LNCAP (cell line): ENCODE results near the gene MMP8.

Source experiments
- CTCF ChIP-seq: fragments of 450-650 bp; IDR thresholded peaks from 2 replicates; pipeline ENCODE4 v1.5.1; 2017; ENCODE audit warnings: mild to moderate bottlenecking

Gene MMP8

GRCh38 chr11:102761646-102762238 is 37.0 kb upstream of the MMP8 start:
- no peak for TF ChIP-seq CTCF

- TF ChIP-seq CTCF, result no peak
Measured at GRCh38 chr11:102760344-102761035, 35.7 kb upstream of the MMP8 start.

GRCh38 chr11:102757823-102758549 is 33.2 kb upstream of the MMP8 start:
- TF ChIP-seq CTCF, result no peak

- TF ChIP-seq CTCF, result no peak
Measured at GRCh38 chr11:102753267-102753666, 28.5 kb upstream of the MMP8 start.

GRCh38 chr11:102751673-102752072 is 26.9 kb upstream of the MMP8 start:
- TF ChIP-seq CTCF, result no peak

GRCh38 chr11:102749101-102749722 is 24.5 kb upstream of the MMP8 start:
- no peak for TF ChIP-seq CTCF

GRCh38 chr11:102734650-102735049 is 9.9 kb upstream of the MMP8 start:
- no peak for TF ChIP-seq CTCF
